Mesodermal cell (in vitro differentiated cells): Measurements from ENCODE around the gene SMURF2.
A peak's percentile ranks its signal among the peaks of the same experiment; 100 is the strongest.

Experiments
- H3K27ac ChIP-seq: 2 replicates; pipeline ENCODE4 v1.7.0; 2013; ENCODE audit warnings: mild to moderate bottlenecking, low read depth, low read length, moderate library complexity; ENCODE audit not compliant: severe bottlenecking
- H3K36me3 ChIP-seq: 2 replicates; pipeline ENCODE4 v1.7.1; 2013; ENCODE audit warnings: mild to moderate bottlenecking, low read length, moderate library complexity; ENCODE audit not compliant: control insufficient read depth, insufficient read depth
- H3K4me1 ChIP-seq: one replicate; pipeline ENCODE4 v1.7.1; 2013; ENCODE audit warnings: mild to moderate bottlenecking, low read length; ENCODE audit not compliant: insufficient read depth, control insufficient read depth, poor library complexity, severe bottlenecking
- H3K4me3 ChIP-seq: 2 replicates; pipeline ENCODE4 v1.7.0; 2013; ENCODE audit warnings: low read length, control low read depth, mild to moderate bottlenecking; ENCODE audit not compliant: insufficient read depth, poor library complexity, severe bottlenecking; ENCODE audit errors: extremely low read depth
- H3K9me3 ChIP-seq: 2 replicates; pipeline ENCODE4 v1.7.1; 2013; ENCODE audit warnings: mild to moderate bottlenecking, low read length, moderate library complexity; ENCODE audit not compliant: control insufficient read depth
- WGBS, 2 experiments: methylation state at CpG; one replicate each; pipeline ENCODE4 v1.1.5; 2013; ENCODE audit warnings: missing lambda C conversion rate in 2 of 2; ENCODE audit not compliant: insufficient coverage in 2 of 2; 5-methylcytosine and 5-hydroxymethylcytosine counted together

SMURF2 gene

DNA sequence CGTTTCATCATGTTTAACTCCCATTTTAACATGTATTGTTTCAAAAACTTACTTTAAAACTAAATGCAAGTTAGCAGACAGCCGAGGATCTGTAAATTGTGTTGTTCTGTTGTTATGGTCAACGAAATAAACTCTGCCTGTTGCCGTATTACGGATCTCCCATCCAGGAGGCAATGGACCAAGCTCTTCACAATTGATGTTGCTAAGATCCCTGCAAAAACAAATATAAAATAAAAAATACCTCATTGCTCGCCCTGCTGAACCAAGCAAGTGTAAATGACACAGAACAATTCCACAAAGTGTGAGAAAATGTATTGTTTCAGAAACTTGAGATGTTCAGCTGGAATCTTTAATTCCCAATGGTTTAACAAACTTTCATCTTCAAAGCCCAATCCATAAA lies 90.4 kb downstream of the SMURF2 start:
- no peak overlapping the region for H3K27ac ChIP-seq
- H3K36me3 ChIP-seq, result peaks cover 76% of the 10 kb centered on the region
- no peaks in the 10 kb centered on the region for H3K9me3 ChIP-seq
- no peak overlapping the region for H3K4me3 ChIP-seq
- H3K4me1 ChIP-seq, result peaks cover 7% of the 10 kb centered on the region
- 89 to 94% methylated on average over 3 to 5 of the region's 6 CpGs for WGBS, 2 experiments

DNA sequence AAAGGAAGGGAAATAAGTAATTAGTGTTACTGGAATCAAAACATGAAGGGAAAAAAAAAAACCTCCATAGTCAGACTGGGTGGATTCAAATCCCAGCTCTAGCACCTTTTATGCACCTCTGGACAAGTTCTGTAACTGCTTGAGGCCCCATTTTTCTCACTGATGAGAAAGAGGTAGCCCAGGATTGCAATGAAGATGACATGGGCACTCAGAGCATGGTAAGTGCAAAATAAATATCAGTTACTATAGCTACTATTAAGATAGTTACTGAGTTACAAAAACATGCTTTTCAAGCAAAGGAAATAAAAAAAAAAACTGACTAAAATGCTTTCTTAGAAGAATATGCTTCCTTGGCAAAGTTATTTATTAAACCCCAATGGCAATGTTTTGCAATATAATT lies 96.5 kb downstream of the SMURF2 start:
- Histone ChIP-seq H3K4me1 (no peaks in the 10 kb centered on the region), H3K36me3 (peaks cover 76% of the 10 kb centered on the region), H3K4me3 (no peak overlapping the region), H3K27ac (no peak overlapping the region), H3K9me3 (no peaks in the 10 kb centered on the region)

DNA sequence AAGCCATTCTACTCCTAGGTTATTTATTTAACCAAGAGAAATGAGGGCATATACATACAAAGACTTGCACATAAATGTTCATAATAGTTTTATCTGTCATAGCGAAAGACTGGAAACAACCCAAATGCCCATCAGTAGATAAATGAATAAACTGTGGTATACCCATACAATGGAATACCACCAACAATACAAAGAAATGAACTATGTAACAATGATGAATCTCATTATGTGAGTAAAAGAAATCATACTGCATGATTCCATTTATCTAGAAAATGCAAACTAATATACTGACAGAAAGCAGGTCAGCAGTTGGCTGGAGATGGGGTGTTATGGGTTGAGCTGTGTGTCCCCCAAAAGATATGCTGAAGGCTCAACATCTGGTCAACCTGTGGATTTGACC lies 98.0 kb downstream of the SMURF2 start:
- no peaks in the 10 kb centered on the region for H3K9me3 ChIP-seq
- no peak overlapping the region for H3K4me3 ChIP-seq
- no peaks in the 10 kb centered on the region for H3K4me1 ChIP-seq
- WGBS, 2 experiments, result no CpG with 5 or more reads among the region's 1 CpG
- peaks cover 75% of the 10 kb centered on the region for H3K36me3 ChIP-seq
- H3K27ac ChIP-seq, result no peak overlapping the region

DNA sequence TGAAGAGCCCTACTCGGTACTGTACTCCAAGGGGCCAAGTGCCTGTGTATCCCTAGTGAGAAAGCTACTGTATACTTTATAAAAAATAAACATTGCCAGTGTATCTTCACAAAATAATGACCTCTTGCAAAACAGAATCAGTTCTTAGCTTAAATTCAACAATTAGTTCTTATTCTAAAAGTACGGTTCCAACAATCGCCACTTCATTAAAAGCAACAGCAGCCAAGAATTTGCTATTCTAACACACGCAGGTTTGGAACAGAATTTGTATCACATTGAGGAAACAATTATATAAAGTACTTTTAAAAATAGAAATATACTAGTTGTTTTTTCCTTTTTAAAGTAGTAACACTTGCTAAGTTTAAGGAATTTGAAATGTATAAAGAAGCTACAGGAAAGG lies 106.8 kb downstream of the SMURF2 start:
- no peaks in the 10 kb centered on the region for H3K9me3 ChIP-seq
- peaks cover 91% of the 10 kb centered on the region for H3K36me3 ChIP-seq
- H3K4me3 ChIP-seq, result no peak overlapping the region
- H3K4me1 ChIP-seq, result no peaks in the 10 kb centered on the region
- 83 to 100% methylated on average over 2 of the region's 4 CpGs for WGBS, 2 experiments
- H3K27ac ChIP-seq, result no peak overlapping the region

DNA sequence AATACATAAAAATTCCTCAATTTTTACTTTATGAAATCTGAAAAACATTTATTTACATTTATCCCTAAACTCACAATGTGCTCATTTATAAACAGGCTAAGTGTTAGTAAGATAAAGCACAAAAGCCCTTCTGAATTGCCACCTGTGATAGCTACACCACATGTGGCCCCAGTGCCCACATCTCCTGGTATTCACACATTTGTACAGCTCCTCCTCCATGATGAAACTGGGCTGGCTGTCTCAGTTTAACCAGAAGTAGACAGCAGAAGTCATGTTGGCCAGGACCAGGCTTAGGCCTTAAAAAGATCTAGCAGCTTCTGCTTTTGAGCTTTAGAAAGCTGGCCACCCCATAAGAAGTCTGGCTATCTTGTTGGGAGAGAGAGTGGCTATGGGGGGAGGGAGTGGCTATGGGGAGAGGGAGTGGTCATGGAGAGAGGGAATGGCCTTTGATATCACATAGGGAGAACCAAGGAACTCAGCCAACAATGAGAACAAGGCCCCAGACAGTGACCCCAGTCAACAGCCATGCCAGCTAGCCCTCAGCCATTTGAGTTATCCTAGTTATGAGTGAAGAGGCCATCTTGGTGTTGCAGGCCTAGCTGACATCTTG lies 108.0 kb downstream of the SMURF2 start:
- peaks cover 92% of the 10 kb centered on the region for H3K36me3 ChIP-seq

DNA sequence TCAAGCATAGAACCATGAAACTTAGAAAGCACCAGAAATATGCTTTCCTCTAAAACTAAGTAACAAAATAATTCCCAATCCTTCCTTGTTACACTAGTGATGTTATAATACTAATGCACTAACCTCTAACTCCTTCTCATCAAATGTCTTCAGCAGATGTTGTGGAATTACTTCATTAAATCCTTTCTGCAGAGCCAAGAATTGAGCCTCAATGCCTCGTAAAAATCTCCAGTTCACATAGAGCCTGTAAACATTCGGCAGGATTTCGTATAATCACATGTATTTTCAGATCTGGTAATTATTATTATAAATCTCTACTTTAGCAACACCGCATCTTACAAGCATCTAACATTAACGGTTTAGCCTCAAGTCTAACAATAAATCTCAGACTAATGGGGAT lies 110.6 kb downstream of the SMURF2 start:
- Histone ChIP-seq H3K4me1 (no peaks in the 10 kb centered on the region), H3K4me3 (no peak overlapping the region), H3K27ac (no peak overlapping the region), H3K9me3 (no peaks in the 10 kb centered on the region), H3K36me3 (peaks cover 97% of the 10 kb centered on the region)
- WGBS, 2 experiments, result 100% methylated on average over 1 of the region's 5 CpGs; no CpG with 5 or more reads in 1 of the 2 experiments

More for the DNA sequence above, 108.0 kb downstream of the SMURF2 start:
- Histone ChIP-seq H3K9me3 (no peaks in the 10 kb centered on the region), H3K4me1 (no peaks in the 10 kb centered on the region), H3K4me3 (no peak overlapping the region), H3K27ac (no peak overlapping the region)

DNA sequence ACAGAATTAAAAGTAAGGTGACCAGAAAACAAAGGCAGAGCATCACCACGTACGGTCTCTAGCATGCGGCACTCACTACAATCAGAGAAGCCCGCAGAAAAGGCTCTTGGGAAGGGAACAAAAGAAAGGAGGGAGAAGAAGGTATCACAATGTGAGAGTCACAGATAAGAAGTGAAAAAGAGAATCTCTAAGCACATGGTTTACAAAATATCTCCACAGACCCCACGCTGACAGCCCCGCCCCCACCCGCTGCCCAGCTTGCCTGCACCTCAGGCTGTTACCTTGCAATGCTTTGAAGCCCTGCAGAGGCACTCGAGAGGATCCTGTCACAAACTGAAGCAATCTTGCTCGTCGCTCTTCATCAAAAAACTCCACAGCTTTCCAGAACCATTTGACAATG lies 114.8 kb downstream of the SMURF2 start:
- 60 to 70% methylated on average over 9 to 10 of the region's 10 CpGs for WGBS, 2 experiments
- H3K36me3 ChIP-seq, result peaks cover 91% of the 10 kb centered on the region
- no peak overlapping the region for H3K4me3 ChIP-seq
- H3K4me1 ChIP-seq, result no peaks in the 10 kb centered on the region
- peak overlapping the region; percentile 11 for H3K27ac ChIP-seq
- H3K9me3 ChIP-seq, result no peaks in the 10 kb centered on the region

DNA sequence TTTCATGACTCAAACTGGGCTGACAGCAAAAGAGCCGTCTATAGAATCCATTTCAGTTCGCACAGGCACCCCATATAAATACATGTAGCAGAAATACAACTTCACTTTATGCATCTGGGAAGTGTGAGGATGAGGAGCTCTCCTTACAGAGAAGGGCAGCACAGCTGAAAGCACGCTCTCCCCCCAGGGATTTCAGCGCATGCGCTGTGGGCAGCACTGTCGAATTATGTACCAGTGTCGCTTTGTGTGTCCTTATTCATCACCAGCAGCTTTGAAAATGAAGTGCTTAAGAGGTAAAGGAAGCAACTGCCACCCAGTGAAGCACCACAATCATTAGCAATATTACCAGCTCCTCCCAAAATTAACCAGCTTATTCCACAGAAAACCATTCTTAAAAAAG lies 115.4 kb downstream of the SMURF2 start:
- Histone ChIP-seq H3K4me1 (no peaks in the 10 kb centered on the region), H3K4me3 (no peak overlapping the region), H3K9me3 (no peaks in the 10 kb centered on the region), H3K36me3 (peaks cover 92% of the 10 kb centered on the region), H3K27ac (peak overlapping the region; percentile 11)
- 100% methylated on average over 1 to 5 of the region's 7 CpGs for WGBS, 2 experiments

DNA sequence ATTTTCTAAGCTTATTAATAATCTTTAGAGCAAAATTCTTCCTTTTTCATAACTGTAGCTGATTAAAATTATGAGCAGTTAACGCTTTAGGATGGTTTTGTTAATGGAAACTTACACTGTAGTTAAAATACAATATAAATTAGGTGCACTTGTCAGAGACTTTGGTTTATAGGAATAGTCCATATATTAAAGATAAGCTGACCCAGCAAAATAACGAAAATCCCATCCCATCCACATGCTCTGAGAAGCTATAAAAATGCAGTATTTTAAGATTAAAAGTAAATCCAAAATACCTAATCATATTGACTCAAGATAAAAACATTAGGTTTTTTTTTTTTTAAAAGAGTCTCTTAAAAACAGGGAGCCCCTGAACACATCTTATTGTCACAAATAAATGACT lies 117.4 kb downstream of the SMURF2 start:
- H3K27ac ChIP-seq, result peak overlapping the region; percentile 3
- no peaks in the 10 kb centered on the region for H3K9me3 ChIP-seq
- no peaks in the 10 kb centered on the region for H3K4me1 ChIP-seq
- no CpG with 5 or more reads among the region's 2 CpGs for WGBS, 2 experiments
- peaks cover 91% of the 10 kb centered on the region for H3K36me3 ChIP-seq
- H3K4me3 ChIP-seq, result no peak overlapping the region

DNA sequence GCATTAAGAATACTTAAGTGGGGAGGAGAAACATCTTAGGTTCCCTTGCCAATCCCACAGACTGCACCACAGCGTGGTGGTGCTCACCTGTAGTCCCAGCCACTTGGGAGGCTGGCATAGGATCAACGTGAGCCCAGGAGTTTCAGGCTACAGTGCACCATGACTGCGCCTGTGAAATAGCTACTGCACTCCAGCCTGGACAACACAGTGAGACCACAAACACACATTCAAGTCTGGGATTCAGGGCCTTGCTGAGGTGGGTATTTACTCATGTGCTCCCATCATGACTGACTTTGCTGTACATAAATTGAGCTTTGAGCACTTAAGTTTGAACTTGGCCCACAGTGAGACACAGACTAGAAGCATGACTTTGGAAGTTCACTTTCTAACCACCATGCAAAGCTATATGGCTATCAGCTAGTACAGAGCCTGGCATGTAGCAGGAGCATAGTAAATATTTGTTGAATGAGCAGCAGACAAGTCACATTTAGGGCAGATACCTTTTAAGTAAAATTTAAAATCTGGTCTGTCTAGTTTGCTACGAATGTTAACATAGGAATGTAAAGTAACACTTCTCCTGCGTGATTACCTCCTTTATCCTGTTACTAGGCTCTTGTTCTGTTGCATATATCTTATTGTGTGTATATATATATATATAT lies 121.9 kb downstream of the SMURF2 start:
- H3K27ac ChIP-seq, result no peak overlapping the region
- WGBS, 2 experiments, result 96% methylated on average over 4 of the region's 5 CpGs; no CpG with 5 or more reads in 1 of the 2 experiments
- H3K36me3 ChIP-seq, result peaks cover 85% of the 10 kb centered on the region
- H3K4me3 ChIP-seq, result no peak overlapping the region
- no peaks in the 10 kb centered on the region for H3K4me1 ChIP-seq
- H3K9me3 ChIP-seq, result no peaks in the 10 kb centered on the region

DNA sequence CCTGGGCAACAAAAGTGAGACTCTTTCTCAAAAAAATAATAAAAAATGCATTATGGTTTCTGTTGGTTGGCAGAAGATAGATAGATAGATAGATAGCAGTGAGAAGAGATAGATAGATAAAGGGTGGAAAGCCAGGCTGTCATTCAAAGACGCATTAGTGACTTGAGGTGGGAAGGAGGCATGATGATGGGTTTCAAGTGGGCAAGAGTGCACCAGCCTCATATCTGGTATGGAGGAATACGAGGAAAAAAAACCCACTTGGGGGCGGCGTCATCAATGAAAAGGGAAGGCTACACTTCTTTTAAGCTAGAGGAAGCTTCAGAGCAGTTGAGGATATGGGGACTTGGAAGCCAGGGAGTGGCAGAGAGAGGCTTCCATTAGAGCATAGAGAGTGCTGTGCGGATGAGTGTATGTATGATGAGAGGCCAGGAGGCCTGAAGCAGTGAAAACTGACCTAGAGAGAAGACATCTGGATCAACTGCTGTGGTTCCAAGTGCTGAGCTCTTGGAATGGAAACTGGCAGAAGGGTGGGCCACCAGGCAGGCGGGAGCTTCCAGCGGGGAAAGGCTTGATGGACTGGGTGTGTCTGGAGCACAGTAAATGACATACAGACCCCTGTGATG lies 123.5 kb downstream of the SMURF2 start:
- H3K4me1 ChIP-seq, result no peaks in the 10 kb centered on the region
- 93 to 97% methylated on average over 7 of the region's 7 CpGs for WGBS, 2 experiments
- H3K27ac ChIP-seq, result peak overlapping the region; percentile 24
- peaks cover 82% of the 10 kb centered on the region for H3K36me3 ChIP-seq
- no peak overlapping the region for H3K4me3 ChIP-seq
- H3K9me3 ChIP-seq, result no peaks in the 10 kb centered on the region
